ENCODE results near the gene KDM2A. TPM values are rescaled to one million over a fixed set of nuclear protein-coding genes. Genes with fewer than 3 reads are reported as not detected.
A peak's percentile ranks its signal among the peaks of the same experiment; 100 is the strongest.

Gene KDM2A
- total and polyA plus RNA-seq, 2 of the 13 experiments (the other 11 are each of a cell fraction or from before 2014, with no cell fraction given) = 31.3 to 31.4 TPM

GRCh38 chr11:67266449-67267187, 147.6 kb downstream of the KDM2A start, which contains the start of gene GRK2:
Gene GRK2 (plus strand): TSS chr11:67266473. CDS start chr11:67266700, 227 bp downstream.
- ATAC-seq (peak; percentile 1; the same call in 1 of the 3 replicates), DNase-seq (ENCODE audit: low spot score) (no peak)
- peaks cover 65% of the 10 kb centered on the region for H3K4me1 ChIP-seq (ENCODE audit: insufficient read depth, low read length)
- 0 out of 2 replicates have a peak, but pooled peaks have one; percentile 8 for TF ChIP-seq PAX8 (CRISPR knock-in tag; IDR thresholded peaks at IDR 0.05; ENCODE audit: borderline replicate concordance)
- TF ChIP-seq ZNF207 (IDR thresholded peaks at IDR 0.05; ENCODE audit: borderline replicate concordance) = no peak
- TF ChIP-seq ZNF574 (CRISPR knock-in tag; IDR thresholded peaks at IDR 0.05) = peak; percentile 7; the same call in 1 of the 2 replicates
- TF ChIP-seq FOSL1 (CRISPR knock-in tag; IDR thresholded peaks at IDR 0.05; ENCODE audit: borderline replicate concordance) = no peak
- TF ChIP-seq GLI4 (CRISPR knock-in tag; IDR thresholded peaks at IDR 0.05; ENCODE audit: borderline replicate concordance) = no peak
- TF ChIP-seq AGO2 (optimal IDR thresholded peaks at IDR 0.05; ENCODE audit: low read depth, low read length) = no peak
- no peak for TF ChIP-seq TBX3 (IDR thresholded peaks at IDR 0.05; ENCODE audit: borderline replicate concordance)
- no peak for TF ChIP-seq ZNF292 (CRISPR knock-in tag; IDR thresholded peaks at IDR 0.05; ENCODE audit: borderline replicate concordance, low read depth)
- TF ChIP-seq, protein P1, sequence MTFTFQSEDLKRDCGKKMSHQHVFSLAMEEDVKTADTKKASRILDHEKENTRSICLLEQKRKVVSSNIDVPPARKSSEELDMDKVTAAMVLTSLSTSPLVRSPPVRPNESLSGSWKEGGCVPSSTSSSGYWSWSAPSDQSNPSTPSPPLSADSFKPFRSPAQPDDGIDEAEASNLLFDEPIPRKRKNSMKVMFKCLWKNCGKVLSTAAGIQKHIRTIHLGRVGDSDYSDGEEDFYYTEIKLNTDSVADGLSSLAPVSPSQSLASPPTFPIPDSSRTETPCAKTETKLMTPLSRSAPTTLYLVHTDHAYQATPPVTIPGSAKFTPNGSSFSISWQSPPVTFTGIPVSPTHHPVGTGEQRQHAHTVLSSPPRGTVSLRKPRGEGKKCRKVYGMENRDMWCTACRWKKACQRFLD (CRISPR knock-in tag; IDR thresholded peaks at IDR 0.05; ENCODE audit: borderline replicate concordance) = no peak
- no peak for TF ChIP-seq GATA4 (IDR thresholded peaks at IDR 0.05; ENCODE audit: borderline replicate concordance, low read depth)
- TF ChIP-seq E2F1 (CRISPR knock-in tag; IDR thresholded peaks at IDR 0.05) = no peak
- TF ChIP-seq GTF3A (CRISPR knock-in tag; conservative IDR thresholded peaks at IDR 0.05) = no peak
- no peak for TF ChIP-seq JARID2 (CRISPR knock-in tag; IDR thresholded peaks at IDR 0.05; ENCODE audit: insufficient replicate concordance)
- TF ChIP-seq CC2D1A (CRISPR knock-in tag; IDR thresholded peaks at IDR 0.05) = no peak
- TF ChIP-seq SALL1 (CRISPR knock-in tag; IDR thresholded peaks at IDR 0.05) = peak; percentile 6; the same call in 1 of the 2 replicates
- TF ChIP-seq, protein P2, sequence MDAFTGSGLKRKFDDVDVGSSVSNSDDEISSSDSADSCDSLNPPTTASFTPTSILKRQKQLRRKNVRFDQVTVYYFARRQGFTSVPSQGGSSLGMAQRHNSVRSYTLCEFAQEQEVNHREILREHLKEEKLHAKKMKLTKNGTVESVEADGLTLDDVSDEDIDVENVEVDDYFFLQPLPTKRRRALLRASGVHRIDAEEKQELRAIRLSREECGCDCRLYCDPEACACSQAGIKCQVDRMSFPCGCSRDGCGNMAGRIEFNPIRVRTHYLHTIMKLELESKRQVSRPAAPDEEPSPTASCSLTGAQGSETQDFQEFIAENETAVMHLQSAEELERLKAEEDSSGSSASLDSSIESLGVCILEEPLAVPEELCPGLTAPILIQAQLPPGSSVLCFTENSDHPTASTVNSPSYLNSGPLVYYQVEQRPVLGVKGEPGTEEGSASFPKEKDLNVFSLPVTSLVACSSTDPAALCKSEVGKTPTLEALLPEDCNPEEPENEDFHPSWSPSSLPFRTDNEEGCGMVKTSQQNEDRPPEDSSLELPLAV (CRISPR knock-in tag; conservative IDR thresholded peaks at IDR 0.05; ENCODE audit: low read depth) = no peak

More at GRCh38 chr11:67266449-67267187, 147.6 kb downstream of the KDM2A start, which contains the start of gene GRK2:
- no peak for FAIRE-seq
- peak within 1 kb of the TSS; percentile 46 for H2AFZ ChIP-seq (ENCODE audit: low read length)
- no TSS peak for BruUV-seq (replicated peaks)
- ChIA-PET CTCF (ENCODE audit: low intra/inter-chr PET ratio, low total read pairs) (interaction anchor here (1.6 to 2.4 kb wide), 2 partner anchors 22 to 51 kb away, joined by 5 to 25 read pairs; partner anchors contain the start of gene ANKRD13D), POLR2A (interaction anchor here (1.0 to 4.5 kb wide), 3 partner anchors 9 to 51 kb away, joined by 3 to 19 read pairs (median 5); partner anchors contain the start of gene ANKRD13D)
- no peaks in the 10 kb centered on the region for H3K9me3 ChIP-seq (ENCODE audit: low read length)
- whole genome bisulfite sequencing (ENCODE audit: low lambda C conversion rate) = 6% methylated on average over 3 of the region's 103 CpGs
- H3K36me3 ChIP-seq (replicated peaks in 1 of 2; ENCODE audit: control insufficient read depth in 1 of 2, insufficient read depth in 2 of 2, low read length in 2 of 2) = peaks cover 1 to 37% of the 10 kb centered on the region in 2 experiments
- H3K79me2 ChIP-seq (ENCODE audit: insufficient read depth, low read length) = peaks cover 47% of the 10 kb centered on the region
- H3K27me3 ChIP-seq (ENCODE audit: control insufficient read depth in 1 of 2, insufficient read depth in 2 of 2, low read length in 2 of 2) = no peaks in the 10 kb centered on the region
- in situ Hi-C loops (cut with HindIII; ENCODE audit: extremely low pct_ligation_motif_present, low pct_unique_long_range_greater_than_20kb) = no loop called here
- peaks cover 18% of the 10 kb centered on the region for H4K20me1 ChIP-seq (ENCODE audit: insufficient read depth, low read length)
- peak within 1 kb of the TSS; percentile 94 for H3K4me2 ChIP-seq (ENCODE audit: low read depth, low read length)
- intact Hi-C loops (cut with micrococcal nuclease; ENCODE audit: unreplicated experiment) = loop anchor here (1.0 kb wide), 1 partner anchor 23 kb away; the partner anchor contains the start of gene ANKRD13D
- peak within 1 kb of the TSS; percentile 93 to 98 (median 93) for H3K4me3 ChIP-seq (replicated peaks in 1 of 3; ENCODE audit: insufficient read depth in 1 of 3, low read depth in 2 of 3, low read length in 3 of 3)
- H3K9ac ChIP-seq (ENCODE audit: insufficient read depth, low read depth, low read length) = peak within 1 kb of the TSS; percentile 83
- H3K27ac ChIP-seq (ENCODE audit: extremely low read length, insufficient read depth, low read length) = peak within 1 kb of the TSS; percentile 77
